OCI-M1 (cell line): ENCODE results near the gene WASF2.
A peak's percentile ranks its signal among the peaks of the same experiment; 100 is the strongest.
"Not testable (repeated sequence)": the region's sequence is repeated elsewhere in the genome, so short reads cannot be mapped to it uniquely, and the experiment has no call there.

Experiments used
- DNase-seq: peaks from one replicate; lab custom pipeline; 2025; lab: John Stamatoyannopoulos, UW

Gene WASF2

DNA sequence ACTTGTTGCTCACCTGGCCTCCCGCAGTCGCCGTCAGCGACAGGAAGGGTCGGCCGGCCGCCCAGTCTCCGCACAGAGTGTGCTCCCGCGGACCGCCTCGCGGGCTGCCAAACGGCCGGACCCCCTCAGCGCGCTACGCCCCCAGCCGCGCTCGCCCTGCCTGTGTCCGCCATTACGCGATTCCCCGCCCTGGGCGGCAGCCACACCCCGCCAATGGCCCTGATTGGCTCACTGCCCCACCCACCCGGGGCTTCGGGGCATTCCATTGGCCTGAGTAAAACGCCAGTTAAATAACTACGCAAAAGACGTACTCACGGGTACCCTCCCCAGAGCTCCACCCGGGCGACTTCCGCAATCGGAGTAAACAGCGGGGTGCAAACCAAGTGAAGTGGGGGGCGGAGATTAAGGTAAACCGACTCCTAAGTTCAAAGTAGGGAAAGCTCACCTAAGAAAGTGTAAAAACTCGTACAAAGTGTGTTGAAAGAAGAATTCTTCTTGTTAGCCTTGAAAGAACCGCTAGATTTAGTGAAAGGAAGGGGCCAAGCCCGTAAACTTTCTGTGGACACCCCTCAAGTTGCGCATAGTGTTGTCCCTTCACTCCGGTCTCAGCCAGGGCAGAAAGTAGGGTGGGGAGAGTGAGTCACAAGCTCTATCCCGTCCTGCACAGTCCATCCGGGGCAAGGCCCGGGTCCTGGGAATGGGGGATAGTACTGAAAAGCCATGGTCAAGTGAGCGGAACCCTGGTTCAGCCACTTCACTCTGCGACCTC, at the start of gene WASF2:
WASF2 (minus strand) TSS at position 195 of the 769 bp plus-strand sequence. CDS start 61,277 bp downstream, outside the sequence.
- peak; percentile 98 for DNase-seq

- no peak for DNase-seq
Measured at GRCh38 chr1:27538793-27539192, 48.8 kb upstream of the WASF2 start.

DNA sequence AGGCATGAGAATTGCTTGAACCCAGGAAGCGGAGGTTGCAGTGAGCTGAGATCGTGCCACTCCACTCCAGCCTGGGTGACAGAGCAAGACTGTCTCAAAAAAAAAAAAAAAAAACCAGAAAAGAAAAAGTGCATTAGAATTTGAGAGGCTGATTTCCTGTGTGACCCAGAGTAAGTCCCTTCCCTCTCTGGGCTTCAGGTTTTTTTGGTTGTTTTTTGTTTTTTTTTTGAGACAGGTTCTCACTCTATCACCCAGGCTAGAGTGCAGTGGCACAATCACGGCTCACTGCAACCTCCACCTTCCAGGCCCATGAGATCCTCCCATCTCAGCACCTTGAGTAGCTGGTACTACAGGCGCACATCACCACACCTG, 48.3 kb upstream of the WASF2 start:
- DNase-seq = not testable (repeated sequence)

GRCh38 chr1:27536767-27537166, 46.8 kb upstream of the WASF2 start:
- DNase-seq = no peak

DNA sequence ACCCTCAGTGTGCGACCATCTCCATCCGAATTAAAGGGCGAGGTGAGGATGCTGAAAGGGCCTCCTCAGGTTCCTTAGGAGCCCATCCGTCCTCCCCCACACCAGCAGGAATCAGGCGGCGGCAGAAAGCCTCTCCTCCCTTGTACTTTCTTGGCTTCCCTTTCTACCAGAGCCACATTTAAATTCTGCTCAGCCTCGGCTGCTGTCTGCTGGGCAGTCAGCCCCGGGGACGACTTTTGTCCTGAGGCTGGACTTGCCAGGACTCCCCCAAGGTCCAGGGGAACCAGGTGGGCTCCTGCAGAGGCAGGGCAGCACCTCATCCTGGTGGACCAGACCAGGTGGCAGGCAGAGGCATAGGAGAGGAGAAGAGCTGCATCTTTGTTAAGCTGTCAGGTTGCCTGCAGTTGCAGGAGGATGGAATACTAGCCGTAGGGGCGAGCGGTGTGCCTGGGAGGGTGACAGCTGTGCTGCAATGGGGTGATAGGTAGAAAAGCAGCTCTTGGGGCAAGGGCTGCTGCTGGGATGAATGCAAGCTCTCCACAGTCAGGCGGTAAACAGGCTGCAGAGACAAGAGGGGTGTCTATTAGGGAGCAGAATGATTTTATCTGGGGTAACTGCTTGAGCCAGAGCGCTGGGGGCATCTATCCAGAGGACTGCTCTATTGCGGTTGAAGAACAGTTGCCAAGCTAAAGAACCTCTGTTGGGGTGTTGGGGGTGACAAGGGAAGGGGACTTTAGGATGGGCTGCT, 46.2 kb upstream of the WASF2 start:
- no peak for DNase-seq

- DNase-seq = no peak
Measured at GRCh38 chr1:27535386-27535785, 45.4 kb upstream of the WASF2 start.

DNA sequence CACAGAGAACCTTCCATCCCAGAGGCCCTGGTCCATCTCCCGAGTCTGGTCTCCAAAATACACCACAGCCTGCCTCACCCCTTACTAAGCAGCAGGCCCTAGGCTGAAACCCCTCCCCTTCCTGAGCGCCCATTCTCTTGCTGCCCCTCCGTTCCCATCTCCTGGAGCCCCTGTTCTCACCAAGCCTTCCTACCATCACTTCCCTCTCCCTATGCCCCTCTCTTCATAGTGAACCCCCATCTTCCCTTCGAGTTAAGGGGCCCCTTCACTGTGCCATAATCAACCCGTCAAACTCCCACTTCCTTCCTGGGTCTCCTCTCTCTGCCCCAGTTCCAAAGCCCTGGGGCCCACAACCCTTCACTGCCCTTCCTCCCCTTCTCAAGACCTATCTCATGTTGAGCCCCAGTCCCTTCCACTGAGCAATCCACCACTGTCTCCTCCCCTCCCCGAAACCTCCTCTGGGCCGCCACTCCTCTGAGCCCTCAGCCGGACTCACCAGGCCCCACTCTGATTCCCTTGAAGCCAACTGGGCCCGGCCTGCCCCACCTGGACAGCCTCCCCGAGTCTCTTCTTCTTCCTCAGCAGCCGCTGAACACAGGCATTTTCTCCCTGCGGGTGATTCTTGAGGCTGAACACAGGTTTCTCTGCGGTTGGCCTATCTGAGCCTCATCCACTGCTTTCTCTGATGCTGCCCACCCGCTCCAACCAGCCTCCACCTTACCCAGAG, 42.2 kb upstream of the WASF2 start:
- DNase-seq = no peak

- DNase-seq = no peak
Measured at GRCh38 chr1:27530192-27530591, 40.2 kb upstream of the WASF2 start.

- DNase-seq = no peak
Measured at GRCh38 chr1:27529704-27530018, 39.7 kb upstream of the WASF2 start.

GRCh38 chr1:27528818-27529703, 39.1 kb upstream of the WASF2 start:
- no peak for DNase-seq

DNA sequence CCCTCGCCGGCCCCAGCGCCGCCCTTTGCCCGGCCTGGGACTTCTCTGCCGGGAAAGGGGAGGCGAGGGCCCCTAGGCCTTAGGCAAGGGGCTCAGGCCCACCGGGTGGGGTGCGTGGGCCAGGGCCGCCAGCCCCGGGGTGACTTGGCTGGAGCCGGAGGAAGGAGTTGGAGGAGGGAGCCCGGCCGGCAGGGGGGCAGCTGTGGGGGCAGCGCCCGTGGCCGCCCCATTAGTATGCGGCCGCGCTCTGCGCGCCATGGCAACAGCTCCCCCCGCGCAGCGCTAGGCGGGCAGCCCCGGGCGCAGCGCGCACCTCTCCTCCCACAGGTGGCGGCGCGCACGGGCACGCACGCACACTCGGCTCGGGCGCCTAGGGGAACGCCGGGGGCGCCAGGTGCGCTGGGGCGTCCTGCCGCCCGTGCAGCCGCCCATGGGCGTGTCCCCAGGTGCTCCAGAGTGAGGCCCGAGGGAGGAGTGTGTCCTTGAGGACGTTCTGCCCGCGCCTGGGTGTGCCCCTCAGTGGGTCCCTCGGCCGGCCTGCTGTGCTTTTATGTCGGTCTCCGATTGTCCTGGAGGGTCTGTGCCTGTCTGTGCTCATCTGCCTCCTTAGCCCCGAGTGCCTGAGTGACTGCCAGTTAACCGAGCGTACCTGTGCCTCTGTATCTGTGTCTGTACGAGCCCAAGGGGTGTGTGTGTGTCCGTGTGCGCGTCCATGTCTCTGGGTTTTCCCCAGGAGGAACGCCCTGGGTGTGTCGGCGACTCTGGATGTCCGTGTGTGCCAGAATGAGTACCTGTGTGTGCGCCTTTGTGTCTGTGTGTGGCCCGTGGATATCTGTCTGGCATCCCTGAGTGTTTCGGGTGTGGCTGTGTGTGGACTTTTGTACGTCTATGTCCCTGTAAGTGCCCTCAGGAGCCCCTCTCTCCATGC, 38.2 kb upstream of the WASF2 start:
- DNase-seq = no peak

DNA sequence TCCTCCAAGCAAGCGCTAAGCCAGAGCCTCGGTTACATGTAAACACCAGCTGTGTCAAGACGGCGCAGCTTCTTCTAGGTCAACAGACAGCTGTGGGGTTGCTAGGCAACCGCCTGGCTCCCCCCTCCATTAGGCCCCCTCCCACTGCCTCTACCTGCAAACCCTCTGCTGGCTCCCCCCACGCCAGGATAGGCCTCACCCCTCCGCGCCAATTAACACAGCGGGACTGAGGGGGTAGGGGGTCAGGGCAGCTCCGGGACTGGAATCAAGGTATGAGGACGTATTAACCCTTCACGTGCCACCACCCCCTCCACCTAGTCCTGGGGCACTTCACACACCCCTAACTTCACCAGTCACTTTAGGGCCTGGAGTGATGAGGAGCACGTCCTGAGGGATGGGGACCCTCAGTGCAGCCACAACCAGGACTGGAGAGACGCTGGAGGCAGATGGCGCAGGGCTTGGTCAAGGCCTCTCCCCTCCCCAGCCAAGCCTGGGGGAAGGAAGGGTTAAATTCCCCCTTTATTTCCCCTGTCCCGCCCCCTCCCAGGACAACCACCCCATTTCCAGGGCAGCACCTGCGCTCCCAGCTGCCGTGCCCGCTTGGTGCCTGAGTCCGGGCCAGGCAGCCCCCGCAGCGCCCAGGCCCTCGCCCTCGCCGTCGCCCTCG, 37.4 kb upstream of the WASF2 start:
- DNase-seq = no peak

GRCh38 chr1:27526569-27527222, 36.7 kb upstream of the WASF2 start:
- peak; percentile 36 for DNase-seq

GRCh38 chr1:27525296-27526272, 35.6 kb upstream of the WASF2 start:
- peak; percentile 92 for DNase-seq

DNA sequence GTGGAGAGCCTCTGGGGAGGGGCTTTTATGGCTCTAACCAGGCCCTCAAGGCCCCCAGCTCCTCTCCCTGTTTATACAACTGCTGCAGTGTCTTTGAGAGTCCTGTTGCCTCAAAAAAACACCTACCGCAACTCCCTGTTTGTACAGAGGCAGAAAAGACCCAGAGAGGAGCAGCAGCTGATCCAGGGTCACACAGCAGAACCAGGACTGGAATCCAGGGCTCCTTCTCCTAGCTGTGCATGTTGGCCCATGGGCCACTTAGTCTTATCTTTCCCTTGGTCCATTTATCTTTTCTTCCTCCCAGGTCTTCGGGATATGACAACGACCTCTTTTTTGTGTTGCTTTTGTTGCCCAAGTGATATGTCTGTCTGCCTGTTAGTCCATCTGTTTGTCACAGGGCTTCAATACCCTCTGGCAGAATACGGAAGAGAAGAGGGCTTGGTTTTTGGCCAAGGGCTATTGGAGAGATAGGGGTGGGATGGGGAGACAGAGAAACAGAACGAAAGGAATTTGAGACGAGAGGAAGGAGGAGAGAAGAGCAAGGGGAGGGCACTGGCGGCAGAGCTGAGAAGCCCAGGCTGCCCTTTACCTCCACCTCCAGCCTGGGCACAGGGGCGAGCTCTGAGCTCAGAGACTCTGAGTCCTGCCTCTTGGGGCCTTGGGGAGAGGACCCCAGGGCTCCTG, 33.5 kb upstream of the WASF2 start:
- DNase-seq = no peak

DNA sequence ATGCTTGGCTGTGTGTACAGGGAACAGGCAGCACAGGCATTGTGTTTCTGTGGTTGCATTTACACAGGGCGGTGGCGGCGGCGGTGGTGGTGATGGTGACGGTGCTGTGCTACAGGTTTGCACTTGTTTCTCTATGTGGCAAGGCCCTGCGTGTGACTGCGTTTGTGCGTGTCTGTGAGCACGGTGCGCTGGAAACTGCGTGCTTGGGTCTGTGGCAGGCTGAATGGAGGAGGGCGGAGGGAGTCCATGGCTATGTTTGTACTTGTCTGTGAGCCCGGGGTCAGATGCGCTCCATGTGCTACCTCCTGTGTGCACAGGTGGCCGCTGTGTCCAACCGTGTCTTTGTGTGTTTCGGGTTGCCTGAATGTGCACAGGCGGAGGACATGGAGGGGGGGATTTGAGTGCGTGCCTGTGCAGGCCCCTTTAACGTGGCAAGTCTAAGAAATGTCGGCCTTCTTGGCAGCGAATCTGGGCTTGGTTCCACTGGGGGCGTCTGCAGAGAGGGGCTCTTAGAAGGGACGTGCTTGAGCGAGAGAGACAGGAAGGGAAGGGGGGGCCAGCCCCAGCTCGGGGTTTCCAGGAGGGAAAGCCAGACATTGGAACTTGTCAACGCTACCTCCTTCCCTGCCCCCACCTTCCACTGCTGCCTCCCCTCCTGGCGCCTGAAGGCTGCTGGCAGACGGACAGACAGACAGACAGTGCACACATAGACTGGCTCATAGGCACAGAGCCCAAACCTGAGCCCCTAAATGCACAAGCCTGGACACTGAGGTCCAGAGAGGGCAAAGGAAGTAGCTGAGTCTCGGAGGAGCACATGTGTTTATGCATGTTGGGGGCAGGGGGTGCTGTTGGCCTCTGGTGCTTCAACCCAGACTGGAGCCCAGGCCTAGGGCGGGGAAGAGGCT, 32.7 kb upstream of the WASF2 start:
- no peak for DNase-seq
